H1 (cell line): Measurements from ENCODE around the gene BBS9. TPM values are rescaled to one million over a fixed set of nuclear protein-coding genes. Genes with fewer than 3 reads are reported as not detected.

Source experiments
- CTCF ChIA-PET: fragments of 300-600 bp; sonication (Branson Sonifier 250); formaldehyde crosslinking; loops from one replicate; lab custom pipeline; 2021; ENCODE audit not compliant: partially characterized antibody; lab: Charles Lee
- POLR2A ChIA-PET: fragments of 300-600 bp; sonication (Branson Sonifier 250); formaldehyde crosslinking; loops from one replicate; lab custom pipeline; 2021; ENCODE audit warnings: inconsistent platforms; ENCODE audit not compliant: partially characterized antibody; lab: Charles Lee
- DNase-seq, 2 experiments: peaks; one replicate each; pipeline versions ENCODE4 v3.0.0 to v3.0.0-alpha.2; 2010 to 2022; ENCODE audit warnings: low spot score in 2 of 2, low read depth in 1 of 2, mixed read lengths in 1 of 2
- FAIRE-seq: peaks from 2 replicates; lab custom pipeline; 2011; peaks lifted over from hg19 to GRCh38; lab: Jason Lieb, UNC
- H2AFZ ChIP-seq: 2 replicates; pipeline ENCODE4 v1.8.1; 2012; ENCODE audit warnings: low read length, inconsistent platforms
- H2AK5ac ChIP-seq: 2 replicates; pipeline ENCODE4 v1.6.1; 2013; ENCODE audit warnings: low read depth, low read length
- H2BK120ac ChIP-seq: replicated peaks from 2 replicates; pipeline ENCODE3; 2013; ENCODE audit warnings: low read depth, low read length, inconsistent platforms
- H2BK12ac ChIP-seq: 2 replicates; pipeline ENCODE4 v1.6.1; 2013; ENCODE audit warnings: low read depth, low read length
- H2BK15ac ChIP-seq: 2 replicates; pipeline ENCODE4 v1.6.1; 2013; ENCODE audit warnings: low read length
- H2BK20ac ChIP-seq: 2 replicates; pipeline ENCODE4 v1.6.1; 2013; ENCODE audit warnings: low read length
- H2BK5ac ChIP-seq: 2 replicates; pipeline ENCODE4 v1.6.1; 2013; ENCODE audit warnings: low read depth, low read length
- H3K14ac ChIP-seq: 2 replicates; pipeline ENCODE4 v1.6.1; 2013; ENCODE audit warnings: inconsistent platforms; ENCODE audit not compliant: insufficient read length
- H3K18ac ChIP-seq: 2 replicates; pipeline ENCODE4 v1.6.1; 2013; ENCODE audit warnings: low read length; ENCODE audit errors: extremely low read depth
- H3K23ac ChIP-seq: 2 replicates; pipeline ENCODE4 v1.6.1; 2013; ENCODE audit warnings: inconsistent platforms; ENCODE audit not compliant: insufficient read length
- H3K23me2 ChIP-seq: 2 replicates; pipeline ENCODE4 v1.6.1; 2013; ENCODE audit warnings: low read depth, low read length
- H3K27ac ChIP-seq: 2 replicates; pipeline ENCODE4 v1.6.1; 2011; ENCODE audit warnings: low read depth, low read length, inconsistent platforms
- H3K27me3 ChIP-seq, 4 experiments: replicated peaks in 1 of 4; 1 replicate in 1 of 4; 2 replicates in 3 of 4; pipeline versions ENCODE4 v1.6.1 to v1.8.1; 2011 to 2013; ENCODE audit warnings: low read length in 3 of 4, mild to moderate bottlenecking in 3 of 4, inconsistent platforms in 2 of 4, mixed read lengths in 2 of 4, moderate library complexity in 1 of 4; ENCODE audit not compliant: control insufficient read depth in 3 of 4, insufficient read depth in 3 of 4; ENCODE audit errors: extremely low read depth in 1 of 4
- H3K36me3 ChIP-seq, 4 experiments: 2 replicates each; pipeline versions ENCODE4 v1.6.1 to v1.8.1; 2011 to 2013; ENCODE audit warnings: mild to moderate bottlenecking in 4 of 4, low read length in 3 of 4, moderate library complexity in 2 of 4, control low read depth in 1 of 4, inconsistent platforms in 1 of 4; ENCODE audit not compliant: insufficient read depth in 4 of 4, control insufficient read depth in 2 of 4
- H3K4ac ChIP-seq: replicated peaks from 2 replicates; pipeline ENCODE3; 2013; ENCODE audit warnings: low read length, low read depth, mixed read lengths, inconsistent platforms; ENCODE audit not compliant: insufficient read length
- H3K4me1 ChIP-seq, 4 experiments: replicated peaks in 1 of 4; 1 replicate in 1 of 4; 2 replicates in 3 of 4; pipeline versions ENCODE4 v1.6.1 to v1.8.1; 2011 to 2013; ENCODE audit warnings: low read length in 3 of 4, inconsistent platforms in 2 of 4, mixed read lengths in 1 of 4; ENCODE audit not compliant: insufficient read depth in 4 of 4, control insufficient read depth in 3 of 4
- H3K4me2 ChIP-seq, 2 experiments: 2 replicates each; pipeline versions ENCODE4 v1.6.1 to v1.8.1; 2011 to 2013; ENCODE audit warnings: low read depth in 2 of 2, low read length in 2 of 2, control low read depth in 1 of 2, inconsistent platforms in 1 of 2, mild to moderate bottlenecking in 1 of 2; ENCODE audit not compliant: insufficient read depth in 1 of 2
- H3K4me3 ChIP-seq, 4 experiments: fragments of 200-600, 300-600 bp in 1 of 4; sonication (generic), shearing (Covaris generic), sonication (Bioruptor Twin) in 1 of 4; 2 replicates each; pipeline versions ENCODE4 v1.5.1 to v1.8.1; 2011 to 2016; ENCODE audit warnings: low read length in 4 of 4, low read depth in 3 of 4, control low read depth in 2 of 4, inconsistent platforms in 2 of 4, mild to moderate bottlenecking in 2 of 4, mixed read lengths in 1 of 4, moderate library complexity in 1 of 4; ENCODE audit not compliant: insufficient read depth in 2 of 4; ENCODE audit errors: extremely low read depth in 1 of 4
- H3K56ac ChIP-seq: replicated peaks from 2 replicates; pipeline ENCODE3; 2013; ENCODE audit warnings: low read depth, mild to moderate bottlenecking, mixed read lengths, low read length, inconsistent platforms; ENCODE audit not compliant: insufficient read length
- H3K79me1 ChIP-seq: 2 replicates; pipeline ENCODE4 v1.6.1; 2013; ENCODE audit warnings: low read depth, low read length, control low read depth
- H3K79me2 ChIP-seq, 2 experiments: 2 replicates each; pipeline versions ENCODE4 v1.6.1 to v1.8.1; 2012 to 2013; ENCODE audit warnings: low read length in 2 of 2, mild to moderate bottlenecking in 2 of 2, inconsistent platforms in 1 of 2; ENCODE audit not compliant: insufficient read depth in 2 of 2, control insufficient read depth in 1 of 2
- H3K9ac ChIP-seq, 4 experiments: replicated peaks in 1 of 4; 1 replicate in 1 of 4; 2 replicates in 3 of 4; pipeline versions ENCODE4 v1.6.1 to v1.8.1; 2011 to 2013; ENCODE audit warnings: low read depth in 3 of 4, low read length in 3 of 4, control low read depth in 2 of 4, mild to moderate bottlenecking in 2 of 4, moderate library complexity in 2 of 4, inconsistent platforms in 1 of 4; ENCODE audit errors: extremely low read depth in 1 of 4
- H3K9me3 ChIP-seq, 2 experiments: 2 replicates each; pipeline versions ENCODE4 v1.6.1 to v1.8.1; 2012 to 2013; ENCODE audit warnings: mild to moderate bottlenecking in 2 of 2, moderate library complexity in 2 of 2, control low read depth in 1 of 2, inconsistent platforms in 1 of 2, low read depth in 1 of 2, low read length in 1 of 2, mixed read lengths in 1 of 2; ENCODE audit not compliant: insufficient read depth in 2 of 2
- H4K20me1 ChIP-seq, 2 experiments: replicated peaks in 1 of 2; 2 replicates each; pipeline versions ENCODE3 to v1.8.1; 2011 to 2013; ENCODE audit warnings: inconsistent platforms in 2 of 2, low read length in 2 of 2, mild to moderate bottlenecking in 1 of 2; ENCODE audit not compliant: insufficient read depth in 2 of 2, control insufficient read depth in 1 of 2
- H4K5ac ChIP-seq: 2 replicates; pipeline ENCODE4 v1.6.1; 2013; ENCODE audit warnings: low read length, low read depth, mixed read lengths, inconsistent platforms; ENCODE audit not compliant: insufficient read length
- H4K8ac ChIP-seq: 2 replicates; pipeline ENCODE4 v1.8.0; 2013; ENCODE audit warnings: mild to moderate bottlenecking, moderate library complexity, low read length, inconsistent platforms; ENCODE audit not compliant: insufficient read depth; ENCODE audit errors: extremely low read depth
- H4K91ac ChIP-seq: replicated peaks from 2 replicates; pipeline ENCODE3; 2013; ENCODE audit warnings: low read length, mixed read lengths, inconsistent platforms; ENCODE audit not compliant: insufficient read length
- CTCF ChIP-seq, 3 experiments: IDR thresholded peaks; 1 replicate in 2 of 3; 2 replicates in 1 of 3; pipeline versions ENCODE4 v1.5.1 to v1.6.1; 2011; ENCODE audit warnings: low read length in 3 of 3, mild to moderate bottlenecking in 3 of 3, inconsistent platforms in 2 of 3, low read depth in 1 of 3, moderate library complexity in 1 of 3; ENCODE audit not compliant: insufficient read depth in 1 of 3; ENCODE audit errors: control extremely low read depth in 1 of 3
- GABPA ChIP-seq: IDR thresholded peaks from 2 replicates; pipeline ENCODE4 v1.6.1; 2011; ENCODE audit warnings: mild to moderate bottlenecking, low read length, moderate library complexity, borderline replicate concordance; ENCODE audit not compliant: insufficient read depth
- SP1 ChIP-seq: IDR thresholded peaks from 2 replicates; pipeline ENCODE4 v1.6.1; 2011; ENCODE audit warnings: low read depth, low read length
- WGBS, 2 experiments: shearing (Covaris generic) in 1 of 2; methylation state at CpG; one replicate each; pipeline versions ENCODE4 v1.1.6 to v1.1.7; 2013 to 2015; ENCODE audit warnings: low lambda C conversion rate in 2 of 2, mixed read lengths in 2 of 2, inconsistent platforms in 1 of 2, low coverage in 1 of 2, missing lambda C conversion rate in 1 of 2; ENCODE audit not compliant: insufficient replicate concordance in 2 of 2, insufficient coverage in 1 of 2, insufficient read length in 1 of 2; ENCODE audit errors: extremely low coverage in 1 of 2, missing lambda C conversion rate in 1 of 2; 5-methylcytosine and 5-hydroxymethylcytosine counted together
- polyA plus RNA-seq, 7 experiments: library from polyadenylated mRNA; depleted of rRNA in 3 of 7; stranded (reverse) in 5 of 7; unstranded in 2 of 7; fragments of >200 nt in 5 of 7; fragments of 200-250 nt in 2 of 7; gene quantifications; 1 replicate in 5 of 7; 2 replicates in 1 of 7; 4 replicates in 1 of 7; pipeline versions ENCODE4 v1.2.1 to v1.2.3, GENCODE V29; 2011 to 2013; ENCODE audit warnings: missing spikeins in 2 of 7, mixed read lengths in 2 of 7
- total RNA-seq: library from RNA; stranded (reverse); fragmentation: NEBNext Ultra II Directional; extraction: Animal tissue kit (Norgen Biotek cat#: 25700); gene quantifications from 2 replicates; pipeline ENCODE4 v1.2.1, GENCODE V29; 2021

The BBS9 gene
- total and polyA plus RNA-seq, 2 of the 8 experiments (the other 6 are each of a cell fraction or from before 2014, with no cell fraction given), result 22.3 to 37.0 TPM

- H4K5ac ChIP-seq, result no peak overlapping the region
- H3K79me2 ChIP-seq, result no peaks in the 10 kb centered on the region
- no peak overlapping the region for H3K27ac ChIP-seq
- H2AK5ac ChIP-seq, result no peak overlapping the region
- H3K14ac ChIP-seq, result no peak overlapping the region
- H3K27me3 ChIP-seq, result no peaks in the 10 kb centered on the region
- ChIA-PET POLR2A (no interaction called here), CTCF (no interaction called here)
- no peak overlapping the region for H2BK12ac ChIP-seq
- H2BK5ac ChIP-seq, result no peak overlapping the region
- no peak overlapping the region for H2BK15ac ChIP-seq
- H2BK20ac ChIP-seq, result no peak overlapping the region
- H3K4me3 ChIP-seq, result no peak overlapping the region
- no peak overlapping the region for H4K8ac ChIP-seq
- no peak overlapping the region for H3K18ac ChIP-seq
- H4K20me1 ChIP-seq, result no peaks in the 10 kb centered on the region
- H3K36me3 ChIP-seq, result no peaks in the 10 kb centered on the region; a peak in 1 of 8 replicates
- no peak overlapping the region for H3K9ac ChIP-seq
- H3K9me3 ChIP-seq, result peaks cover 16 to 26% of the 10 kb centered on the region in 2 experiments
- no peak overlapping the region for H4K91ac ChIP-seq
- H2AFZ ChIP-seq, result no peak overlapping the region
- H3K23ac ChIP-seq, result no peak overlapping the region
- H3K4me2 ChIP-seq, result no peak overlapping the region
- FAIRE-seq (no peak), DNase-seq (no peak)
- H2BK120ac ChIP-seq, result no peak overlapping the region
- no peaks in the 10 kb centered on the region for H3K4me1 ChIP-seq
- no peaks in the 10 kb centered on the region for H3K23me2 ChIP-seq
- TF ChIP-seq CTCF (IDR thresholded peaks at IDR 0.05; ENCODE audit: control extremely low read depth in 1 of 3, insufficient read depth in 1 of 3, low read depth in 1 of 3, low read length in 3 of 3) (peak in 1 of 3 experiments; percentile 8; a peak in 1 of 4 replicates), GABPA (no peak), SP1 (no peak)
- WGBS, 2 experiments, result 94% methylated on average over 3 of the region's 3 CpGs; no CpG with 5 or more reads in 1 of the 2 experiments
- H3K79me1 ChIP-seq, result no peaks in the 10 kb centered on the region
- H3K4ac ChIP-seq, result no peak overlapping the region
- H3K56ac ChIP-seq, result no peak overlapping the region
These were observed 148.7 kb downstream of the BBS9 start for GRCh38 chr7:33278095-33278494.
